GM12891 (cell line): ENCODE results near the gene NPHP1.

ENCODE experiments used
- POLR2A ChIP-seq: IDR thresholded peaks from 2 replicates; pipeline ENCODE4 v1.6.1; 2011; ENCODE audit warnings: low read depth, low read length, control low read depth
- POLR2AphosphoS5 ChIP-seq: IDR thresholded peaks from 2 replicates; pipeline ENCODE4 v1.6.1; 2011; ENCODE audit warnings: low read depth, low read length, control low read depth
- SPI1 ChIP-seq: IDR thresholded peaks from 2 replicates; pipeline ENCODE4 v1.6.1; 2011; ENCODE audit warnings: low read depth, low read length, control low read depth
- TAF1 ChIP-seq: IDR thresholded peaks from 2 replicates; pipeline ENCODE4 v1.6.1; 2011; ENCODE audit warnings: low read depth, low read length, control low read depth

DNA sequence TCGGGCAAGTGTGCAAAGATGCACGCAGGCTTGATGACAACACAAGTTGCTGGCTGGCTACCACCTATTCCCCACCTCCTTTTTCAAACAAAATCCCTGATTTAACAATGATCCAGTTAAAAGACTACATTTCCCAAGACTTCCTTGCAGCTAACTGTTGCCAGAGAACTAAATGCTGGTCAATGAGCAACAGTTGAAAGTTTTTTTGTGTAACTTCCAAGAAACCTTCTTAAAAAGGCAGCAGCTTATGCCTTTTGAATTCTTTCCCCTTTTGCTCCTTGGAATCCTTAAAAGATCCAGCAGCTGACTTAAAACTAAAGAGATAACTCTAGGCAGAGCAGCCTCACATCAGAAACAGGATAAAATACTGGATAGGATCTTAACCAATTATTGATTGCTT is 38.5 kb downstream of the NPHP1 start:
- TF ChIP-seq POLR2AphosphoS5, result no peak
- TF ChIP-seq POLR2A, result no peak
- TF ChIP-seq TAF1, result no peak
- no peak for TF ChIP-seq SPI1
